Heart left ventricle (tissue), 16 donors: ENCODE results near the gene ELMO2. TPM values are rescaled to one million over a fixed set of nuclear protein-coding genes. Genes with fewer than 3 reads are reported as not detected.

ENCODE experiments used
- ATAC-seq, 4 donors: fragments of 200-7000 bp; cut with Tn5 transposase; one replicate each; pipeline ENCODE4 v1.9.1; 2020 to 2022; ENCODE audit warnings: moderate library complexity in 4 of 4, mild to moderate bottlenecking in 3 of 4, moderate number of reproducible peaks in 1 of 4
- DNase-seq, 5 donors: peaks; one replicate each; pipeline ENCODE4 v3.0.0-alpha.2; 2020
- H3K27ac ChIP-seq, 12 donors: fragments of 200-600 bp; sonication (generic) in 4 of 12; one replicate each; pipeline versions ENCODE4 v1.5.0 to v1.8.0; 2016 to 2022; ENCODE audit warnings: mild to moderate bottlenecking in 2 of 12
- H3K27me3 ChIP-seq, 9 donors: fragments of 200-600 bp; sonication (generic) in 2 of 9; one replicate each; pipeline versions ENCODE4 v1.5.1 to v1.8.0; 2016 to 2022; ENCODE audit warnings: mild to moderate bottlenecking in 3 of 9
- H3K36me3 ChIP-seq, 9 donors: fragments of 200-600 bp; sonication (generic) in 2 of 9; one replicate each; pipeline versions ENCODE4 v1.5.0 to v1.8.0; 2018 to 2022; ENCODE audit warnings: mild to moderate bottlenecking in 2 of 9
- H3K4me1 ChIP-seq, 12 donors: fragments of 200-600 bp; sonication (generic) in 4 of 12; one replicate each; pipeline versions ENCODE4 v1.5.0 to v1.8.0; 2016 to 2022; ENCODE audit warnings: mild to moderate bottlenecking in 3 of 12
- H3K4me3 ChIP-seq, 12 donors: fragments of 200-600 bp; sonication (generic) in 4 of 12; one replicate each; pipeline versions ENCODE4 v1.5.0 to v1.8.0; 2017 to 2022; ENCODE audit warnings: mild to moderate bottlenecking in 9 of 12, moderate library complexity in 4 of 12
- H3K9me3 ChIP-seq, 12 donors: fragments of 200-600 bp; sonication (generic) in 4 of 12; one replicate each; pipeline versions ENCODE4 v1.5.0 to v1.8.0; 2016 to 2022; ENCODE audit warnings: mild to moderate bottlenecking in 1 of 12
- CTCF ChIP-seq, 12 donors: fragments of 200-600 bp; sonication (generic) in 4 of 12; IDR thresholded peaks; one replicate each; pipeline versions ENCODE4 v1.5.0 to v1.8.0; 2018 to 2022; ENCODE audit warnings: antibody characterized with exemption in 12 of 12, mild to moderate bottlenecking in 5 of 12
- POLR2A ChIP-seq, 2 donors: fragments of 450-650 bp; IDR thresholded peaks; one replicate each; pipeline ENCODE4 v1.6.1; 2017; ENCODE audit warnings: antibody characterized with exemption in 2 of 2, mild to moderate bottlenecking in 2 of 2, moderate library complexity in 2 of 2
- WGBS, 4 donors: extraction: QIAGEN DNeasy Blood & Tissue Kit in 2 of 4; methylation state at CpG; one replicate each; pipeline versions ENCODE4 v1.1.5 to v1.1.7; 2013 to 2018; 5-methylcytosine and 5-hydroxymethylcytosine counted together
- intact Hi-C, 10 donors: fragments of 100-400 bp; cut with DNase I; formaldehyde crosslinking; loops; one replicate each; pipeline versions ENCODE4 v1.11.1 to v1.14.2; 2022
- polyA plus RNA-seq, 2 donors: library from polyadenylated mRNA; stranded (reverse); fragments of 200-250 nt; gene quantifications; one replicate each; pipeline ENCODE4 v1.2.3, GENCODE V29; 2013
- total RNA-seq, 9 donors: library from RNA; depleted of rRNA in 2 of 9; stranded (reverse); fragments of >200 nt in 2 of 9; fragmentation: NEBNext Ultra II Directional in 3 of 9; extraction: Animal tissue kit (Norgen Biotek cat#: 25700) in 3 of 9; gene quantifications; one replicate each; pipeline versions ENCODE4 v1.1.0 to v1.2.4, GENCODE V29; 2016 to 2023
- donor health status: ischemic (EF 13 %, LVEDD 7.1; RV severe dilation, severe dysfunction).
- donor health status: healthy with polysubstance abuse.
- donor health status: DM: no; HTN: yes; CAD: no.
- donor health status: DM: no; HTN: no; CAD: no.
- donor health status: ischemic (EF 25% LVEDD 6.9; RV normal size, moderate dysfunction).
- donor health status: ischemic (EF 25% LVEDD 5.7; RV mildly dilated, moderate dysfunction).
- donor health status: healthy.
- donor health status: DM: yes; HTN: yes; CAD: no.
- donor health status: ischemic (EF 35%, LVEDD 5.7; RV mildly dilated, moderate dysfunction).
- donor health status: nonischemic (EF 11% LVEDD 7.7; RV severe dilation, severe dysfunction).
- donor health status: DM: yes; HTN: yes; CAD: no.
- donor health status: PGD.
- donor health status: ischemic (EF 29% LVEDD 5.4; RV normal size, mild dysfunction).
- donor health status: nonischemic (EF 23%, LVEDD 6.1; RV moderate dilation, normal function).

ELMO2 gene
- total and polyA plus RNA-seq, 11 donors, result 14.6 to 57.5 (median 33.6) TPM

DNA sequence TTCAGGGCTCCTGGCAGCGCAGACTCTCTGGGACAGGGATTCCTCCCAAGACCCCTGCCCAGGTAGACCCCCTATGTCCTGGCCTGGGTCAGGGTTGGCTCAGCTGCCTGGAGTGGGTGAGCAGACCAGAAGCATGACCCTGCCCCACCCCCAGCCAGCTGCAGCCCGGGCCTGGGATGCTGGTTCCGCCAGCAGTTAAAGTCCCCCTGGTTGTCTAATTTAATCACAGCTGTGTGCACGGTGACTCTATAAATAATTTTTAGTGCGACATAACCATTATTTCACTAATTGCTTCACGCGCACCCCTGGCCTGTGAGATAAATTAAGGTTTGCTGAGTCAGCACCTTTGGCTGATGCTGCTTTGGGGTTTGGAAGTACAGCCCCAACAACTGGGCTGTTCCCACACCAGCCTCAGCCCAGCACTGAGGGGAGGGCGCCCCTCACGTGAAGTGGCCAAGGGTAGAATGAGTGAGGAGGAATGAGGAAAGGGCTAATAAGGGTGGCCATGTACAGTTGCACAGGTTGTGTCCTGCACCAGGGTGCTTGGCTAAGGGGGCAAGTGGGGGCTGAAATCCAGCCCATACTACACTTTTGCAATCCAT lies 72.0 kb downstream of the ELMO2 start:
- no peak for DNase-seq
- 46 to 59% (median 49%) methylated on average over 9 of the region's 9 CpGs for WGBS, 4 donors
- intact Hi-C loops, result loop anchor here in 1 of 10 donors (10.0 kb wide), 1 partner anchor 320 kb away; no protein-coding TSS in a partner anchor
- H3K9me3 ChIP-seq, result no peaks in the 10 kb centered on the region
- no peak overlapping the region for H3K27ac ChIP-seq
- no peak for ATAC-seq
- H3K27me3 ChIP-seq, result peaks cover 7 to 89% (median 44%) of the 10 kb centered on the region in 9 donors
- peaks cover 0 to 3% (median 0%) of the 10 kb centered on the region in 12 donors for H3K4me1 ChIP-seq
- no peaks in the 10 kb centered on the region for H3K36me3 ChIP-seq
- no peak overlapping the region for H3K4me3 ChIP-seq
- TF ChIP-seq POLR2A (IDR thresholded peaks at IDR 0.05) (no peak), CTCF (IDR thresholded peaks at IDR 0.05) (no peak)

DNA sequence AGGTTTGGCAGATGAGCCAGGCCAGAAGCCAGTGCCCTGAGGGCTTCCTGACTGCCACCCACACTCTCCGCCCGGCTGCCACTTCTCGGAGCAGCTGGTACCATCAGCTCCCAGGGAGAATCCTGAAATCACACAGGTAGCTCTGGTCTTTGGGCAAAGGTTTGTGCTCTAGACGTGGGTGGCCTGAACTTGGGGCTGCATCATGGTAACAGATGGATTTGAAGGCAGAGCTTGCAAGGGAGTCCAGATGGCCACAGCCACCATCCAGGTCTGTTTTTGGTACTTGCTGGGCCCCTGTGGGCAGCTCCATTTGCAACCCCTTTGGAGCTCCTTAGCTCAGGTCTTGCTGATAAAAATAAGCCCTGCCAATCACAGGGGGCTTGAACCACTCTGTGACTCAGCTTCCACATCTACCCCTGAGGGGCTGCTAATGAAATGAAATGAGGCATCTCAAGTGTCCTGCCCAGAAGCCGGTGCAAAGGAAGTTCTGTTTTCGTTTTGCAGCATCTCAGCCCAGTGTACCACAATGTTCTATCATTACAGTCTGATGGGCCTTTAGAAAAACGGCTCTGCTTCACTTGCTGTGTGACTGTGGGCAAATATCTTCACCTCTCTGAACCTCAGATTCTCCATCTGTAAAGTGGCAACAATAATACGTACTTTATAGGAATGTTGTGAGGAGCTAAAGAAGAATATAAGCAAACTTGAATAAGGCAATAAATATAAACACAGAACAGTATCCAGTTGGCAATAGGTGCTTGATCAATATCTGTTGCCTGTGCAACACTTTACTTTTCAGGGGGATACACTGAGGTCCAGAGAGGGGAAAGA lies 73.0 kb downstream of the ELMO2 start:
- H3K4me3 ChIP-seq, result no peak overlapping the region
- intact Hi-C loops, result loop anchor here in 1 of 10 donors (10.0 kb wide), 1 partner anchor 319 kb away; no protein-coding TSS in a partner anchor
- no peaks in the 10 kb centered on the region for H3K36me3 ChIP-seq
- peaks cover 0 to 3% (median 0%) of the 10 kb centered on the region in 12 donors for H3K4me1 ChIP-seq
- H3K27ac ChIP-seq, result no peak overlapping the region
- no peak for TF ChIP-seq POLR2A (IDR thresholded peaks at IDR 0.05)
- TF ChIP-seq CTCF (IDR thresholded peaks at IDR 0.05), result no peak
- DNase-seq (peak in 1 of 5 donors; percentile 53), ATAC-seq (peak in 1 of 4 donors; percentile 70)
- H3K9me3 ChIP-seq, result no peaks in the 10 kb centered on the region
- WGBS, 4 donors, result 56 to 67% (median 62%) methylated on average over 6 to 8 of the region's 8 CpGs
- H3K27me3 ChIP-seq, result peaks cover 8 to 89% (median 39%) of the 10 kb centered on the region in 9 donors

- intact Hi-C loops, result loop anchor here in 1 of 10 donors (10.0 kb wide), 1 partner anchor 318 kb away; no protein-coding TSS in a partner anchor
- Histone ChIP-seq H3K27ac (no peak overlapping the region), H3K4me3 (no peak overlapping the region), H3K4me1 (peaks cover 0 to 3% (median 0%) of the 10 kb centered on the region in 12 donors), H3K27me3 (peaks cover 8 to 89% (median 33%) of the 10 kb centered on the region in 9 donors), H3K36me3 (no peaks in the 10 kb centered on the region), H3K9me3 (no peaks in the 10 kb centered on the region)
- TF ChIP-seq POLR2A (IDR thresholded peaks at IDR 0.05) (no peak), CTCF (IDR thresholded peaks at IDR 0.05) (no peak)
- ATAC-seq (peak in 2 of 4 donors; percentile 67 to 69), DNase-seq (no peak)
- WGBS, 4 donors, result 35 to 42% (median 38%) methylated on average over 8 to 12 of the region's 12 CpGs
These were observed 73.8 kb downstream of the ELMO2 start for GRCh38 chr20:46332373-46333160.
